Esophagus squamous epithelium (tissue), 5 donors: ENCODE measurements around the gene GPD1L. TPM values are rescaled to one million over a fixed set of nuclear protein-coding genes. Genes with fewer than 3 reads are reported as not detected.

Experiments
- DNase-seq: peaks from one replicate; lab custom pipeline; 2025; lab: John Stamatoyannopoulos, UW
- H3K27ac ChIP-seq, 4 donors: fragments of 200-600 bp; sonication (generic); one replicate each; pipeline ENCODE4 v1.5.1; 2016 to 2019; ENCODE audit warnings: mild to moderate bottlenecking in 1 of 4
- H3K27me3 ChIP-seq, 4 donors: fragments of 200-600 bp; sonication (generic); 1 replicate in 3 of 4; 2 replicates in 1 of 4; pipeline versions ENCODE4 v1.5.1 to v1.6.0; 2017 to 2021; ENCODE audit warnings: antibody characterized with exemption in 1 of 4
- H3K36me3 ChIP-seq, 3 donors: fragments of 200-600 bp; sonication (generic); one replicate each; pipeline ENCODE4 v1.5.1; 2016 to 2019
- H3K4me1 ChIP-seq, 3 donors: fragments of 200-600 bp; sonication (generic); one replicate each; pipeline ENCODE4 v1.5.1; 2017 to 2019
- H3K4me3 ChIP-seq, 4 donors: fragments of 200-600 bp; sonication (generic); 1 replicate in 3 of 4; 2 replicates in 1 of 4; pipeline ENCODE4 v1.5.1; 2016 to 2019; ENCODE audit warnings: mild to moderate bottlenecking in 2 of 4, moderate library complexity in 1 of 4
- H3K9me3 ChIP-seq, 3 donors: fragments of 200-600 bp; sonication (generic); one replicate each; pipeline ENCODE4 v1.5.1; 2016 to 2019
- CTCF ChIP-seq, 6 experiments: fragments of 450-650 bp in 4 of 6; fragments of 200-600 bp in 2 of 6; sonication (generic) in 2 of 6; IDR thresholded peaks; one replicate each; pipeline ENCODE4 v1.5.1; 2016 to 2019; ENCODE audit warnings: antibody characterized with exemption in 6 of 6, mild to moderate bottlenecking in 4 of 6, moderate library complexity in 4 of 6
- POLR2A ChIP-seq, 4 donors: fragments of 450-650 bp; IDR thresholded peaks; one replicate each; pipeline ENCODE4 v1.6.1; 2017; ENCODE audit warnings: antibody characterized with exemption in 4 of 4, mild to moderate bottlenecking in 4 of 4, moderate library complexity in 3 of 4
- WGBS, 2 donors: methylation state at CpG; one replicate each; pipeline ENCODE4 v1.1.5; 2018; 5-methylcytosine and 5-hydroxymethylcytosine counted together
- intact Hi-C: fragments of 100-400 bp; cut with DNase I; formaldehyde crosslinking; loops from one replicate; pipeline ENCODE4 v1.15.0; 2022
- total RNA-seq, 4 donors: library from RNA; depleted of rRNA; stranded (reverse); fragments of >200 nt; gene quantifications; one replicate each; pipeline ENCODE4 v1.1.0, GENCODE V29; 2016
- donor health status: DM: yes; HTN: yes; CAD: no.

Gene GPD1L
- total RNA-seq, 4 donors from 2014 or later = 20.1 to 70.0 (median 45.0) TPM

DNA sequence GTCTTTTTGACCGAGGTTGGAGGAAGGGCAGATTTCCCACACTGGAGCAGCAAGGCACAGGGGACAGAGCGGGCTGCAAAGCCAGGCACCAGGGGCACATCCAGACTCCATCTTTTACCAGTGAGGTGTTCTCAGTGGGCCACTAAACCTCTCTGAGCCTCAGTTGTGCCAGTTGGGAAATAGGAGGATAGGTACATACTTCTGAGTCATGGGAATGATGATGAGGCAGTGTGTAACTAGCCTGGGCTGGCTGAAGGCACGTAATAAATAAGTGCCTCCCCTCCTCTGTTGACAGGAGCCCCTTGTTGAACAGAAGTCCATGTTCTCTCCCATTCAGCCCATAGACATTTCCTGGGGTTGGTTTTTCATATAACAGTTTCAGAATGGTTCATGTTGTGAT is 48.7 kb downstream of the GPD1L start:
- intact Hi-C loops = no loop called here
- Histone ChIP-seq H3K27ac (no peak overlapping the region), H3K4me1 (no peaks in the 10 kb centered on the region), H3K36me3 (peaks cover 0 to 100% (median 5%) of the 10 kb centered on the region in 3 donors), H3K4me3 (no peak overlapping the region), H3K9me3 (no peaks in the 10 kb centered on the region), H3K27me3 (no peaks in the 10 kb centered on the region)
- no peak for DNase-seq
- no peak for TF ChIP-seq CTCF (IDR thresholded peaks at IDR 0.05)
- TF ChIP-seq POLR2A (IDR thresholded peaks at IDR 0.05) = no peak
- 96 to 100% methylated on average over 1 to 2 of the region's 3 CpGs for WGBS, 2 donors

DNA sequence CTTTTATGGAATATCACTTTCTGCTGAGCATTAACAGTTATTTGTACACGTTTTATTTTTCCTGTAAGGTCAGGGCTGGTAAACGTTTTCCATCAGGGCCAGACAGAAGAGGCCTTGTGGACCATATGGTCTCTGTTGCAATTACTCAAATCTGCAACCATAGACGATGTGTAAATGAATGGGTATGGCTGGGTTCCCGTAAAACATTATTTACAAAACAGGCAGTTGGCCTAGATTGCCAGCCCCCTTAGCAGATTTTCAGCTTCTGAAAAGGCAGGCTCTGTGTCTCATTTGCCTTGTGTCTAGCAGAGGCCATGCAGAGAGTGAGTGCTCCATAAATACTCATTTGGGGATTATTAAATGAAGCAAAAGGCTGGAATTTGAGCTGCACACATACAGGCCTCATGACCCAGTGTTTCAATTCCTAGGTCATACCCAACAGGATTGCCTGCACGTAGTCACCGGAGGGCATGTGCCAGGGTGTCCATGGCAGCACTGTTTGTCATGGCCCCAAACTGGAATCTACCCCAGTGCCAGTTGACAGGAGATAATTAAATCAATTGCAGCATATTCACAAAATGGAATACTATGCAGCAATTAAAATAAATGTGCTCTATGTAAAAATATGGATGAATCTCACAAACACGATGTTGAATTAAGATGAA is 51.3 kb downstream of the GPD1L start:
- DNase-seq = no peak
- Histone ChIP-seq H3K9me3 (no peaks in the 10 kb centered on the region), H3K4me3 (no peak overlapping the region), H3K4me1 (no peaks in the 10 kb centered on the region), H3K27me3 (no peaks in the 10 kb centered on the region), H3K36me3 (peaks cover 0 to 96% (median 5%) of the 10 kb centered on the region in 3 donors), H3K27ac (no peak overlapping the region)
- no peak for TF ChIP-seq POLR2A (IDR thresholded peaks at IDR 0.05)
- TF ChIP-seq CTCF (IDR thresholded peaks at IDR 0.05) = no peak
- intact Hi-C loops = no loop called here
- 73% methylated on average over 6 to 7 of the region's 7 CpGs for WGBS, 2 donors

GRCh38 chr3:32160706-32161214 is 54.3 kb downstream of the GPD1L start:
- Histone ChIP-seq H3K4me3 (no peak overlapping the region), H3K4me1 (no peaks in the 10 kb centered on the region), H3K27me3 (no peaks in the 10 kb centered on the region), H3K9me3 (no peaks in the 10 kb centered on the region), H3K36me3 (peaks cover 0 to 96% (median 5%) of the 10 kb centered on the region in 3 donors), H3K27ac (no peak overlapping the region)
- TF ChIP-seq CTCF (IDR thresholded peaks at IDR 0.05) (no peak), POLR2A (IDR thresholded peaks at IDR 0.05) (no peak)
- intact Hi-C loops = no loop called here
- WGBS, 2 donors = 71 to 100% methylated on average over 1 to 3 of the region's 3 CpGs
- no peak for DNase-seq

- peaks cover 4 to 96% (median 5%) of the 10 kb centered on the region in 3 donors for H3K36me3 ChIP-seq
- H3K27ac ChIP-seq = no peak overlapping the region
- TF ChIP-seq CTCF (IDR thresholded peaks at IDR 0.05) (no peak), POLR2A (IDR thresholded peaks at IDR 0.05) (no peak)
- DNase-seq = no peak
- H3K27me3 ChIP-seq = no peaks in the 10 kb centered on the region
- H3K4me3 ChIP-seq = no peak overlapping the region
- no peaks in the 10 kb centered on the region for H3K4me1 ChIP-seq
- H3K9me3 ChIP-seq = no peaks in the 10 kb centered on the region
- WGBS, 2 donors = 87 to 90% methylated on average over 1 of the region's 1 CpG
- intact Hi-C loops = no loop called here
Measured at GRCh38 chr3:32165442-32165841, 59.0 kb downstream of the GPD1L start.

GRCh38 chr3:32166654-32167053 is 60.2 kb downstream of the GPD1L start:
- no peak for TF ChIP-seq CTCF (IDR thresholded peaks at IDR 0.05)
- TF ChIP-seq POLR2A (IDR thresholded peaks at IDR 0.05) = no peak
- Histone ChIP-seq H3K4me1 (no peaks in the 10 kb centered on the region), H3K27me3 (no peaks in the 10 kb centered on the region), H3K4me3 (no peak overlapping the region), H3K27ac (no peak overlapping the region), H3K9me3 (no peaks in the 10 kb centered on the region), H3K36me3 (peaks cover 4 to 96% (median 5%) of the 10 kb centered on the region in 3 donors)
- DNase-seq = no peak
- intact Hi-C loops = no loop called here
- WGBS, 2 donors = 100% methylated on average over 1 to 2 of the region's 4 CpGs
